ENCODE measurements around the gene CAMTA1. TPM values are rescaled to one million over a fixed set of nuclear protein-coding genes. Genes with fewer than 3 reads are reported as not detected.

The CAMTA1 gene
- total RNA-seq, 5 donors from 2014 or later (not counting 1 experiment from before 2014, with no cell fraction given): 29.7 to 37.4 (median 34.6) TPM

- DNase-seq (no peak), ATAC-seq (replicated peaks in 1 of 4) (no peak)
- Mint-ChIP-seq H3K27me3 (peaks cover 15 to 17% of the 10 kb centered on the region in 2 donors), H3K4me3 (no peak overlapping the region), H3K9me3 (no peaks in the 10 kb centered on the region), H3K4me1 (no peaks in the 10 kb centered on the region), H3K27ac (no peak overlapping the region), H3K36me3 (no peaks in the 10 kb centered on the region)
- ChIA-PET CTCF (no interaction called here), POLR2A (no interaction called here)
- Histone ChIP-seq H3K27me3 (replicated peaks in 1 of 2; ENCODE audit: control insufficient read depth in 2 of 2, extremely low read depth in 1 of 2, insufficient read depth in 2 of 2, low read length in 1 of 2) (peaks cover 0 to 52% of the 10 kb centered on the region in 2 experiments), H3K27ac (ENCODE audit: low read length) (no peak overlapping the region), H3K4me3 (ENCODE audit: control insufficient read depth in 1 of 2, extremely low read depth in 1 of 2, low read length in 1 of 2) (no peak overlapping the region), H3K9me3 (no peaks in the 10 kb centered on the region), H3K4me1 (ENCODE audit: control insufficient read depth in 1 of 2, extremely low read depth in 1 of 2, insufficient read depth in 2 of 2, low read length in 2 of 2) (no peaks in the 10 kb centered on the region), H3K36me3 (ENCODE audit: control insufficient read depth in 2 of 2, extremely low read depth in 1 of 2, insufficient read depth in 1 of 2, low read length in 1 of 2) (no peaks in the 10 kb centered on the region)
- WGBS (ENCODE audit: insufficient coverage): 75% methylated on average over 10 of the region's 10 CpGs
Measured at GRCh38 chr1:7513081-7513480, 727.8 kb downstream of the CAMTA1 start.

- no peak overlapping the region for H3K27ac ChIP-seq (ENCODE audit: low read length)
- no peak overlapping the region for H3K27ac Mint-ChIP-seq
- H3K9me3 Mint-ChIP-seq: peaks cover 0 to 2% (median 0%) of the 10 kb centered on the region in 3 donors
- H3K36me3 ChIP-seq (ENCODE audit: control insufficient read depth in 2 of 2, extremely low read depth in 1 of 2, insufficient read depth in 1 of 2, low read length in 1 of 2): no peaks in the 10 kb centered on the region
- no peaks in the 10 kb centered on the region for H3K36me3 Mint-ChIP-seq
- H3K4me3 ChIP-seq (ENCODE audit: control insufficient read depth in 1 of 2, extremely low read depth in 1 of 2, low read length in 1 of 2): no peak overlapping the region
- 46% methylated on average over 4 of the region's 5 CpGs for WGBS (ENCODE audit: insufficient coverage)
- no peaks in the 10 kb centered on the region for H3K4me1 Mint-ChIP-seq
- no peak overlapping the region for H3K4me3 Mint-ChIP-seq
- peaks cover 15 to 17% of the 10 kb centered on the region in 2 donors for H3K27me3 Mint-ChIP-seq
- no peak for DNase-seq
- ChIA-PET CTCF (no interaction called here), POLR2A (no interaction called here)
- peaks cover 0 to 51% of the 10 kb centered on the region in 2 experiments for H3K27me3 ChIP-seq (replicated peaks in 1 of 2; ENCODE audit: control insufficient read depth in 2 of 2, extremely low read depth in 1 of 2, insufficient read depth in 2 of 2, low read length in 1 of 2)
- H3K9me3 ChIP-seq: no peaks in the 10 kb centered on the region
- H3K4me1 ChIP-seq (ENCODE audit: control insufficient read depth in 1 of 2, extremely low read depth in 1 of 2, insufficient read depth in 2 of 2, low read length in 2 of 2): no peaks in the 10 kb centered on the region
- no peak for ATAC-seq (replicated peaks in 1 of 4)
Measured at GRCh38 chr1:7515175-7515574, 729.9 kb downstream of the CAMTA1 start.

GRCh38 chr1:7515904-7516303, 730.6 kb downstream of the CAMTA1 start:
- POLR2A ChIA-PET: no interaction called here
- WGBS (ENCODE audit: insufficient coverage): 100% methylated on average over 1 of the region's 8 CpGs
- H3K27ac ChIP-seq (ENCODE audit: low read length): no peak overlapping the region
- H3K27me3 ChIP-seq (replicated peaks in 1 of 2; ENCODE audit: control insufficient read depth in 2 of 2, extremely low read depth in 1 of 2, insufficient read depth in 2 of 2, low read length in 1 of 2): peaks cover 0 to 46% of the 10 kb centered on the region in 2 experiments
- no peak for DNase-seq
- CTCF ChIA-PET: no interaction called here
- H3K9me3 ChIP-seq: no peaks in the 10 kb centered on the region
- H3K36me3 ChIP-seq (ENCODE audit: control insufficient read depth in 2 of 2, extremely low read depth in 1 of 2, insufficient read depth in 1 of 2, low read length in 1 of 2): no peaks in the 10 kb centered on the region
- no peak overlapping the region for H3K27ac Mint-ChIP-seq
- H3K4me1 Mint-ChIP-seq: no peaks in the 10 kb centered on the region
- H3K4me1 ChIP-seq (ENCODE audit: control insufficient read depth in 1 of 2, extremely low read depth in 1 of 2, insufficient read depth in 2 of 2, low read length in 2 of 2): no peaks in the 10 kb centered on the region
- H3K9me3 Mint-ChIP-seq: peaks cover 0 to 2% (median 0%) of the 10 kb centered on the region in 3 donors
- peaks cover 15 to 17% of the 10 kb centered on the region in 2 donors for H3K27me3 Mint-ChIP-seq
- no peak for ATAC-seq (replicated peaks in 1 of 4)
- no peak overlapping the region for H3K4me3 Mint-ChIP-seq
- H3K36me3 Mint-ChIP-seq: no peaks in the 10 kb centered on the region
- no peak overlapping the region for H3K4me3 ChIP-seq (ENCODE audit: control insufficient read depth in 1 of 2, extremely low read depth in 1 of 2, low read length in 1 of 2)

- H3K4me3 Mint-ChIP-seq: no peak overlapping the region
- ChIA-PET POLR2A (no interaction called here), CTCF (no interaction called here)
- DNase-seq: no peak
- H3K36me3 Mint-ChIP-seq: no peaks in the 10 kb centered on the region
- Histone ChIP-seq H3K36me3 (ENCODE audit: control insufficient read depth in 2 of 2, extremely low read depth in 1 of 2, insufficient read depth in 1 of 2, low read length in 1 of 2) (no peaks in the 10 kb centered on the region), H3K4me1 (ENCODE audit: control insufficient read depth in 1 of 2, extremely low read depth in 1 of 2, insufficient read depth in 2 of 2, low read length in 2 of 2) (no peaks in the 10 kb centered on the region), H3K9me3 (no peaks in the 10 kb centered on the region), H3K4me3 (ENCODE audit: control insufficient read depth in 1 of 2, extremely low read depth in 1 of 2, low read length in 1 of 2) (no peak overlapping the region), H3K27ac (ENCODE audit: low read length) (no peak overlapping the region), H3K27me3 (replicated peaks in 1 of 2; ENCODE audit: control insufficient read depth in 2 of 2, extremely low read depth in 1 of 2, insufficient read depth in 2 of 2, low read length in 1 of 2) (peaks cover 0 to 46% of the 10 kb centered on the region in 2 experiments)
- peaks cover 15 to 17% of the 10 kb centered on the region in 2 donors for H3K27me3 Mint-ChIP-seq
- no peak for ATAC-seq (replicated peaks in 1 of 4)
- H3K4me1 Mint-ChIP-seq: no peaks in the 10 kb centered on the region
- H3K9me3 Mint-ChIP-seq: peaks cover 0 to 2% (median 0%) of the 10 kb centered on the region in 3 donors
- H3K27ac Mint-ChIP-seq: no peak overlapping the region
- no CpG with 5 or more reads among the region's 4 CpGs for WGBS (ENCODE audit: insufficient coverage)
Measured at GRCh38 chr1:7516341-7516740, 731.1 kb downstream of the CAMTA1 start.

- Mint-ChIP-seq H3K4me3 (no peak overlapping the region), H3K27ac (no peak overlapping the region), H3K4me1 (no peaks in the 10 kb centered on the region), H3K9me3 (peaks cover 0 to 2% (median 0%) of the 10 kb centered on the region in 3 donors), H3K36me3 (no peaks in the 10 kb centered on the region), H3K27me3 (peaks cover 15 to 17% of the 10 kb centered on the region in 2 donors)
- ChIA-PET POLR2A (no interaction called here), CTCF (no interaction called here)
- peaks cover 0 to 44% of the 10 kb centered on the region in 2 experiments for H3K27me3 ChIP-seq (replicated peaks in 1 of 2; ENCODE audit: control insufficient read depth in 2 of 2, extremely low read depth in 1 of 2, insufficient read depth in 2 of 2, low read length in 1 of 2)
- H3K9me3 ChIP-seq: no peaks in the 10 kb centered on the region
- ATAC-seq (replicated peaks in 1 of 4) (no peak), DNase-seq (no peak)
- no peak overlapping the region for H3K27ac ChIP-seq (ENCODE audit: low read length)
- H3K4me1 ChIP-seq (ENCODE audit: control insufficient read depth in 1 of 2, extremely low read depth in 1 of 2, insufficient read depth in 2 of 2, low read length in 2 of 2): no peaks in the 10 kb centered on the region
- H3K4me3 ChIP-seq (ENCODE audit: control insufficient read depth in 1 of 2, extremely low read depth in 1 of 2, low read length in 1 of 2): no peak overlapping the region
- WGBS (ENCODE audit: insufficient coverage): 70% methylated on average over 3 of the region's 5 CpGs
- no peaks in the 10 kb centered on the region for H3K36me3 ChIP-seq (ENCODE audit: control insufficient read depth in 2 of 2, extremely low read depth in 1 of 2, insufficient read depth in 1 of 2, low read length in 1 of 2)
Measured at GRCh38 chr1:7516929-7517328, 731.7 kb downstream of the CAMTA1 start.

- ChIA-PET CTCF (no interaction called here), POLR2A (no interaction called here)
- no peaks in the 10 kb centered on the region for H3K4me1 Mint-ChIP-seq
Measured at GRCh38 chr1:7517611-7518330, 732.5 kb downstream of the CAMTA1 start.

More at GRCh38 chr1:7517611-7518330, 732.5 kb downstream of the CAMTA1 start:
- Mint-ChIP-seq H3K27ac (no peak overlapping the region), H3K4me3 (no peak overlapping the region), H3K9me3 (peaks cover 0 to 2% (median 0%) of the 10 kb centered on the region in 3 donors), H3K36me3 (no peaks in the 10 kb centered on the region), H3K27me3 (peaks cover 9 to 10% of the 10 kb centered on the region in 2 donors)
- ATAC-seq (replicated peaks in 1 of 4) (no peak), DNase-seq (no peak)
- no peaks in the 10 kb centered on the region for H3K9me3 ChIP-seq
- H3K27me3 ChIP-seq (replicated peaks in 1 of 2; ENCODE audit: control insufficient read depth in 2 of 2, extremely low read depth in 1 of 2, insufficient read depth in 2 of 2, low read length in 1 of 2): peaks cover 0 to 42% of the 10 kb centered on the region in 2 experiments
- H3K4me1 ChIP-seq (ENCODE audit: control insufficient read depth in 1 of 2, extremely low read depth in 1 of 2, insufficient read depth in 2 of 2, low read length in 2 of 2): no peaks in the 10 kb centered on the region
- H3K27ac ChIP-seq (ENCODE audit: low read length): no peak overlapping the region
- 58% methylated on average over 5 of the region's 10 CpGs for WGBS (ENCODE audit: insufficient coverage)
- H3K36me3 ChIP-seq (ENCODE audit: control insufficient read depth in 2 of 2, extremely low read depth in 1 of 2, insufficient read depth in 1 of 2, low read length in 1 of 2): no peaks in the 10 kb centered on the region
- no peak overlapping the region for H3K4me3 ChIP-seq (ENCODE audit: control insufficient read depth in 1 of 2, extremely low read depth in 1 of 2, low read length in 1 of 2)

All from T-cell (primary cell).